AG08395 (cell line): ENCODE measurements around the gene BMP10.
"Not testable (repeated sequence)": the region's sequence is repeated elsewhere in the genome, so short reads cannot be mapped to it uniquely, and the experiment has no call there.

Experiments
- DNase-seq: peaks from one replicate; pipeline ENCODE4 v3.0.0; 2012; ENCODE audit warnings: mixed read lengths, low spot score

Gene BMP10

DNA sequence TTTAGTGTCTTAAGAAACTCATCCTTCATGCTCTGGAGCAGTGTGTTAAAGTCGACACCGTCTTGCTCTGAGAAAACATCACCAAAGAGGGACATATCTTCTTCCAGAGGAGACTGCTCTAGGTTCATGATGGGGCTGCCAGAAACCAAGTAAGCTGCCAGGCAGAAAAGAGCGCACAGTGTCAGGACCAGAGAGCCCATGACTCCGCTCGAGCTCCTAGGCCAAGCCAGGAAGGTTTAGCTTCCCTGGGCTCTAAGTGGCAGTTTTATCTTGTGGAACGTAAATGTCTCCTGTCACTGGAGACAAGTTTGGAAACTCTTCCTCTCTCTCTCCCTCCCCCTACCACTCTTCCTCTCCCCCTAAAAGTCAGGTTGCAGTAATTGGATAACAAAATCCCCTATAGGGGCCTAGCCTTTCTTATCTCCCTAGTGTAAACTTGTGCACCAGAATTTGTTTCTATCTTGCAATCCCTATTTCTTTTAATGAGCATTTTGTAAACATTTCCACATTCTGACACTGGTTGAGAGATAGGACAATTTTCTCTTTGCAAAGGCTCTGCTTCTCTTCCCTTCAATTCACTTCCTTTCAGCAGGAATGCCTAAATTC, at the start of gene BMP10:
TSS of gene BMP10 (minus strand) at position 239 of the 606 bp plus-strand sequence. CDS start at position 200, 39 bp downstream.
- no peak for DNase-seq

DNA sequence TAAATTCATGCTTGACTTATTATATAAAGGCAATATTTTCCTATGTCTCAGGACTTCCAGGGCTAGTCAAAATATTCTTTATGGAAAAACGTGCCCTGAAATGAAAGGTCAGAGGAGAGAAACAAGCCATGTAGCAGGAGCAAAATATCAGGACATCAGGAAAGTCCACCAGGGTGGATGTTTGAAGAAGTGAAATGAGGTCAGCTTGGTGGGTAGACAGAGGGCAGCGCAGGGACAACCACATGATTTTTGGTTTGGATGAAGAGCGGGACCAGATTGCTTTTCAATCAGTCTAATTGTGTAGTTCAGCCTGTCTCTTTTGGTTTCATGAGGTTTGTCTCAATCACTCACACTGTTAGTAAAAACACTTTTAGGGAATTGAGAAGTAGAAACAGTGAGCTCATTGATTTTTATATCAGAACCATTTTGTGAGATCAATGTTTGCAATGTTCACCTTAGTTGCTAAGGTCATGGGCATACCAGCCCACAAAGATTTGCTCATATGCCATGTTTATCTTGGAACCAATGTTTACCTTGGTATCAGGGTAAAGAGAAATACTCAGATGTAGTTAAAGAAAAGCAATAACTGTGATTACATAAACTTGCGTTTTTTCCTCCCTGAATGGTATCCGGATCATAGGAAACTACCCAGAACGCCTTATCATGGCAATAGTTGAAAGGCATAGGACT, 49.4 kb upstream of the BMP10 start:
- no peak for DNase-seq

DNA sequence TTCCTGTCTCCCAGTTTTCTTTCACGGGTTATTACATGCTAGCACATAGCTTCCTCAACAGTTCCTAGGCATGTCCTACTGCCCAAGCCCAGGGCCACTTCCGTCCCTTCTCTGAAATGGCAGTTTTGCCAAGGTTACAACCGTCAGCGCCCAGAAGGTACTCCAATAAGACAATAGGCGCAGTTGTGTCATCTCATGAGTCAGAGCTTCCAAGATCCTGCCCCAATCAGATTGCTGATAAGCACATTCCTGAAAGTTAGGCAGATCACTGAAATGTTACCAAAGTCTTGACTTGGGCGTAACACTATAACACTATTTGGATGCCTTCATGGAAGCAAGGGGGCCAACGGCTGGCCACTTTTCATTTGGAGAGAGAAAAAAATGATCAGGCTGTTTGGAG, 47.3 kb upstream of the BMP10 start:
- no peak for DNase-seq

GRCh38 chr2:68917034-68917718, 46.0 kb upstream of the BMP10 start:
- no peak for DNase-seq

DNA sequence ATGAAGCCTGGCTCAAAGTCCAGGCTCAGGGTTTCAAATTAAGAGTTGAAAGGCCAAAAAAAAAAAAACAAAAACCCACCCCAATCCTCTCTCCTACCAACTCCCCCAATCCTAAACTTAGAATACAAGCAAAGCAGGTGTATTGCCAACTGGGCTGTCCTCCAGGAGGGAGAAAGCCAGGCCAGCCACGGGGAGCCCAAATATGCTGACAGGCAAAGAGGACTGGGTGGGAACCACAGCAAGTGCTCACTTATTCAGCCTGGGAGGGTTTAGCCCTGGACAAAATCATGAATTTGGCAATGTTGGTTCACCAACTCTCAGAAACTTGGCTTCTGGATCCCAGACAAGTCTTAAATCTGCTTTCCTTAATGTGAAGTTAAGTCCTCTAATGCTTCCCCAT, 45.0 kb upstream of the BMP10 start:
- DNase-seq = no peak

- no peak for DNase-seq
These were observed 44.2 kb upstream of the BMP10 start for GRCh38 chr2:68915393-68915792.

DNA sequence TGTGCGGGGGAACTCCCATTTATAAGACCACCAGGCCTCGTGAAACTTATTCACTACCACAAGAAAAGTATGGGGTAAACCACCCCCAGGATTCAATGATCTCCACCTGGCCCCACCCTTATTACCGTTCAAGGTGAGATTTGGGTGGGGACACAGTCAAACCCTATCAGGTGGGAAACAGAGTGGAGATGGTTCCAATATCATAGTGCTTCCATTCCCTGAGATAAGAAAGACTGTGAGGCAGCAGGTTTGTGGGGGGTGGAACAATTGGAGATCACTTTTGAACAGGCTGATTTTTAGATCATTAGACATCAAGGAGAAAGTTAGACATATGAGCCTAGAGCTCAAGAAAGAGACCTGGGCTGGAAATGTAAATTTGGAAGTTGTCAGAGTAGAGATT, 42.2 kb upstream of the BMP10 start:
- DNase-seq = no peak

GRCh38 chr2:68912732-68913131, 41.5 kb upstream of the BMP10 start:
- DNase-seq = no peak

DNA sequence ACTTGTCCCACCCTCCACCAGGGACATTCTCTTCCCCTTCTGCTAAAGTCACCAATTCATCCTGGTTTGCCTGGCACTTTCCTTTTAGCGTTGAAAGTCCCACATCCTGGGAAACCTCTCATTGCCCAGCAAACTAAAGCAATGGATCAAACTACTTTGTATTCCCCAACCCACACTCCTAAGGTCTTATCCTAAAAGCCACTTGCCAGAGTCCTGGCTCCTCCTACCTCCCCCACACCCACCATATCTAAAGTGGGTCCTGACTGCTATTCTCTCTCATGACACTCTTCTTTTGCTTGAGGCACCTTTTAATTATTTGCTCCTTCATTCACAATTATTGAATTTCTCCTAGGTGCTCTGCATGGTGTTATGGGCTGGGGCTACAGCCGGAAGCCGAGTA, 40.9 kb upstream of the BMP10 start:
- no peak for DNase-seq

GRCh38 chr2:68911709-68912108, 40.5 kb upstream of the BMP10 start:
- DNase-seq = no peak

- DNase-seq = no peak
These were observed 40.0 kb upstream of the BMP10 start for GRCh38 chr2:68911246-68911645.

- peak; percentile 73 for DNase-seq
These were observed 38.8 kb upstream of the BMP10 start for GRCh38 chr2:68909793-68910674.

DNA sequence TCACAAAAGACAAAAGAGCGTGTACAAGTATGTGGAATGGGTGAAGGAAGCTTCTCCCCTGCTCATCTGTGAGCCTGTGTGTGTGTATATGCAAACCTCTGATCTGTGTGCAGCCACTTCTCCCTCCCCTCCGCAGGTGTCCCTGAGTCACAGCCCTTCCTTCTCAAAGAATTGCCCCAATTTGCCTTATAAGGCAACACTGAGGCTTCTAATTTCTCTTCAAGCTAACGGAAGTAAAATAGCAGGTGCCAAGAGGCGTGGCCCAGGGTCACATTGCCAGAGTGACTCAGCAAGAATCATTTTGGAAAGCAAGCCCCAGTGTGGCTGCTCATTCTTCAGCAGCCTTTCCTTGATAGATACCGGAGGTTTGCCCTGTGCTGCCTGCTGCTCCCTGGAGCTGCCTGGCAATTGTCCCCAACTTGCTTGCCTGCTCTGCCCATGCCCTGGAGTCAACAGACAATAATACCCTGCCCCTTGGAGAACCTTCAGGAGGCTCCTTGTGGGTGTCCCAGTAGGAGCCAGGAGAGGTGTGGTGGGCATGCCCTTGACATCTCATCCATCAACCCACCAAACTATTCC, 37.3 kb upstream of the BMP10 start:
- DNase-seq = peak; percentile 58

GRCh38 chr2:68907920-68908253, 36.7 kb upstream of the BMP10 start:
- no peak for DNase-seq

DNA sequence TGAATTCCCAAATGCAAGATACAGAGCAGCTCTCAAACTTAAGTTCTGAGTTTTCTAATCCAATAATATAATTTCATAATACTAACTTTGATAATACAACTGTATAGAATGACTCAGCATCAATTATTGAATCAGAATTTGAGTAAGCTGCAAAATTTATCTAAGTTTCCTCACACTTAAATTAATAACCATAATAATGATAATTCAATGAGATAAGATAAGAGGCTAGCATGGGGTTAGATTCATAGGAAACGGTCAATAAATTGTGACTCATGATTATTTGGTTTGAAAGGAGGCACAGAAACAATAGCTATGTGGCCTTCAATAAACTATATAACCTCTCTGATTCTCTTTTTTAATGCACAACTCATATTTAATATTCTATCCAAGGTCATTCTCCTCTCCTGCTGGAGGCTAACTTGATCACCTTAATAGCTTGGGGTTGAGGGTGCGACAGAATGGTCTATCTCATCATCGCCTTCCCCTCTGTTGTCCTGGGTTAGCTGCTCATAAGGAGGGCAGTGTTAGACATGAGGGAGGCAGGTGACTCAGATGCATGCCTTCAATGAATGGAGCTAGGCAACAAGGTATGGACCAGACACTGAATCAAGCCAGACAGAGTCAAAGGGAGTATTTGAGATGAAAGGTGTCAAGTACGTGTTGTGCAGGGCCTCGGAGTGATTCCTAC, 36.2 kb upstream of the BMP10 start:
- DNase-seq = no peak

DNA sequence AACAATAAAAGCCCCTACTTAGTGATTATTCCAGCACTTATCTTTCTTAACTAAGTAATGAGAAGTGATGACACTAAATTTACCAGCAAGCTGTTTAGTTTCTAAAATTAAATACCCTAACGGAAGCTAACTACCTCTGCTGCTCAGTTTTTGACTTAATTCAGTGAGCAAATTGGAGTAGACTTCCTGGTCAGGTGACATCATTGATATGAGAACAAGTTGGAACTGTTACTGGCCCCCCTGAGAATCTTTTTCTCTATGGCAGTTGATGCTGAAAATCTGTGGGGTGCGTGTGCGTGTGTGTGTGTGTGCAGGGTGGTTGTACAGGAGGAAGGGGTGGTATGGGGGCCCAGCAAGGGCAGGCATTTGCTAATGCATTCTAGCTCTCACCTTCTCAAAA, 35.5 kb upstream of the BMP10 start:
- DNase-seq = no peak

GRCh38 chr2:68905116-68905515, 33.9 kb upstream of the BMP10 start:
- no peak for DNase-seq

GRCh38 chr2:68901561-68901960, 30.4 kb upstream of the BMP10 start:
- no peak for DNase-seq

DNA sequence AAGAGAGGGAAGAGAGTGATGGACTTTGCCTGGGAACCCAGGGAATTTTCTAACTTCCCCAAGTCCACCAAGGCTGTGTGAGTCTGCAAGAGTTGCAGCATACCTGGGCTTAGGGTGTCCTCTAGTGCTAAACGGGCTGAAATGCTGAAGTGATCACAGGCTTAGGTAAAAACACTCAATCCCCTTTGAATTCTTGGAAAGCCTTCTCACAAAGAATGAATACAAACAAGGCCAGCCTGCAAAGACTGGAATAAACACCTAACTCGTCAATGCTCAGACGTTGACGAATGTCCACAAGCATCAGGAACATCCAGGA, 30.0 kb upstream of the BMP10 start:
- DNase-seq = no peak

DNA sequence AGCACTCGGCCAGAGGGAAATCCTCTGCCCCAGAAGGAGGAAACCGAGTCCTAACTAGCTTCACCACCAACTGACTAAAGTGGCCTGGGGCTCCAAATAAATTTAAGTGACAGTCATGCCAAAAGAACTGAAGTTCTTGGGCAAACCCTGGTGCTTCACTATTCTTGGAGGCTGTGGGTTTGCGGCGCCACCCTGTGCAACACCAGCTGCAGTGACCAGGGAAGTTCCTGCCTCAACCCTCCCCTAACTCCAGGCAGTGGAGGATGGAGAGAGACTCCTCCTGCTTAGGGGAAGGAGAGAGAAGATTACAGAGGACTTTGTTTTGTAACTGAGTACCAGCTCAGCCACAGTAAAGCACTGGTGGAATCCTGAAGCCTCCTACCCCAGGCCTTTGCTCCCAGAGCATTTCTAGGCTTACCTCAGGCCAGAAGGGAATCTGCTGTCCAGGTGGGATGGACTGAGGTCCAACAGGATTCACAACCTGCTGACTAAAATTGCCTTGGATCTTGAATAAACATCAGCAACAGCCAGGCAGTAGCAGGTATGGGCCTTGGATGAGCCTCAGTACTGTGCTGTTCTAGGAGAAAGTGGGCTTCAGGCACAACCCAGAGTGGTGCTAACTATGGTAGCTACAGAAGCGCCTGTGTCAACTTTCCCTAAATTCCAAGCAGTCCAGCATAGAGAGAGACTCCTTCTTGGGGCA, 29.4 kb upstream of the BMP10 start:
- no peak for DNase-seq

- not testable (repeated sequence) for DNase-seq
These were observed 24.8 kb upstream of the BMP10 start for GRCh38 chr2:68895981-68896380.
